Measurements from ENCODE around the gene KHDRBS2. TPM values are rescaled to one million over a fixed set of nuclear protein-coding genes. Genes with fewer than 3 reads are reported as not detected.

The KHDRBS2 gene
- total and polyA plus RNA-seq, 2 of the 13 experiments (the other 11 are each of a cell fraction or from before 2014, with no cell fraction given): not detected

- 33% methylated on average over 1 of the region's 1 CpG for WGBS (ENCODE audit: low lambda C conversion rate)
- Histone ChIP-seq H3K4me1 (ENCODE audit: insufficient read depth, low read length) (no peaks in the 10 kb centered on the region), H3K27ac (ENCODE audit: extremely low read length, insufficient read depth, low read length) (no peak overlapping the region), H2AFZ (ENCODE audit: low read length) (no peak overlapping the region), H3K9ac (ENCODE audit: insufficient read depth, low read depth, low read length) (no peak overlapping the region), H3K9me3 (ENCODE audit: low read length) (no peaks in the 10 kb centered on the region), H3K4me2 (ENCODE audit: low read depth, low read length) (no peak overlapping the region), H3K27me3 (ENCODE audit: control insufficient read depth in 1 of 2, insufficient read depth in 2 of 2, low read length in 2 of 2) (no peaks in the 10 kb centered on the region), H3K79me2 (ENCODE audit: insufficient read depth, low read length) (no peaks in the 10 kb centered on the region), H4K20me1 (ENCODE audit: insufficient read depth, low read length) (no peaks in the 10 kb centered on the region), H3K4me3 (replicated peaks in 1 of 3; ENCODE audit: insufficient read depth in 1 of 3, low read depth in 2 of 3, low read length in 3 of 3) (no peak overlapping the region), H3K36me3 (replicated peaks in 1 of 2; ENCODE audit: control insufficient read depth in 1 of 2, insufficient read depth in 2 of 2, low read length in 2 of 2) (no peaks in the 10 kb centered on the region)
- CTCF ChIA-PET (ENCODE audit: low intra/inter-chr PET ratio, low total read pairs): no interaction called here
- TF ChIP-seq, protein P1, sequence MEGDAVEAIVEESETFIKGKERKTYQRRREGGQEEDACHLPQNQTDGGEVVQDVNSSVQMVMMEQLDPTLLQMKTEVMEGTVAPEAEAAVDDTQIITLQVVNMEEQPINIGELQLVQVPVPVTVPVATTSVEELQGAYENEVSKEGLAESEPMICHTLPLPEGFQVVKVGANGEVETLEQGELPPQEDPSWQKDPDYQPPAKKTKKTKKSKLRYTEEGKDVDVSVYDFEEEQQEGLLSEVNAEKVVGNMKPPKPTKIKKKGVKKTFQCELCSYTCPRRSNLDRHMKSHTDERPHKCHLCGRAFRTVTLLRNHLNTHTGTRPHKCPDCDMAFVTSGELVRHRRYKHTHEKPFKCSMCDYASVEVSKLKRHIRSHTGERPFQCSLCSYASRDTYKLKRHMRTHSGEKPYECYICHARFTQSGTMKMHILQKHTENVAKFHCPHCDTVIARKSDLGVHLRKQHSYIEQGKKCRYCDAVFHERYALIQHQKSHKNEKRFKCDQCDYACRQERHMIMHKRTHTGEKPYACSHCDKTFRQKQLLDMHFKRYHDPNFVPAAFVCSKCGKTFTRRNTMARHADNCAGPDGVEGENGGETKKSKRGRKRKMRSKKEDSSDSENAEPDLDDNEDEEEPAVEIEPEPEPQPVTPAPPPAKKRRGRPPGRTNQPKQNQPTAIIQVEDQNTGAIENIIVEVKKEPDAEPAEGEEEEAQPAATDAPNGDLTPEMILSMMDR (CRISPR knock-in tag; IDR thresholded peaks at IDR 0.05): 0 out of 2 replicates have a peak, but pooled peaks have one; percentile 9
- TF ChIP-seq, protein P2, sequence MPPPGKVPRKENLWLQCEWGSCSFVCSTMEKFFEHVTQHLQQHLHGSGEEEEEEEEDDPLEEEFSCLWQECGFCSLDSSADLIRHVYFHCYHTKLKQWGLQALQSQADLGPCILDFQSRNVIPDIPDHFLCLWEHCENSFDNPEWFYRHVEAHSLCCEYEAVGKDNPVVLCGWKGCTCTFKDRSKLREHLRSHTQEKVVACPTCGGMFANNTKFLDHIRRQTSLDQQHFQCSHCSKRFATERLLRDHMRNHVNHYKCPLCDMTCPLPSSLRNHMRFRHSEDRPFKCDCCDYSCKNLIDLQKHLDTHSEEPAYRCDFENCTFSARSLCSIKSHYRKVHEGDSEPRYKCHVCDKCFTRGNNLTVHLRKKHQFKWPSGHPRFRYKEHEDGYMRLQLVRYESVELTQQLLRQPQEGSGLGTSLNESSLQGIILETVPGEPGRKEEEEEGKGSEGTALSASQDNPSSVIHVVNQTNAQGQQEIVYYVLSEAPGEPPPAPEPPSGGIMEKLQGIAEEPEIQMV (CRISPR knock-in tag; IDR thresholded peaks at IDR 0.05; ENCODE audit: low read depth): no peak
- BruUV-seq (replicated peaks): no TSS peak
- POLR2A ChIA-PET: no interaction called here
- intact Hi-C loops (cut with micrococcal nuclease; ENCODE audit: unreplicated experiment): loop anchor here (1.0 to 2.0 kb wide), 2 partner anchors 264 to 396 kb away; no protein-coding TSS in a partner anchor
- in situ Hi-C loops (cut with HindIII; ENCODE audit: extremely low pct_ligation_motif_present, low pct_unique_long_range_greater_than_20kb): no loop called here
- peak; percentile 59 for ATAC-seq
- no peak for FAIRE-seq
- peak; percentile 17 for DNase-seq (ENCODE audit: low spot score)
Measured at GRCh38 chr6:61886608-61887259, 399.3 kb downstream of the KHDRBS2 start.

Data from HepG2 (cell line).